ENCODE results near the gene HK3. TPM values are rescaled to one million over a fixed set of nuclear protein-coding genes. Genes with fewer than 3 reads are reported as not detected.

Gene HK3
- total RNA-seq, 1 experiment from 2014 or later = 0.17 TPM

Other genes with a start within 250 kb of the HK3 start
- 7.9 to 10.2 TPM (median 9.4 TPM) in 3 replicates for gene UNC5A, start 88.8 kb downstream of the HK3 start, total RNA-seq (2021)
- 44.4 to 48.0 TPM (median 46.1 TPM) in 3 replicates for gene UIMC1, start 107.4 kb upstream of the HK3 start, total RNA-seq (2021)
- gene ZNF346, start 123.3 kb upstream of the HK3 start, total RNA-seq (2021) = 18.4 to 25.4 TPM (median 19.4 TPM) in 3 replicates
- gene FGFR4, start 187.6 kb upstream of the HK3 start, total RNA-seq (2021) = 108 to 122 TPM (median 111 TPM) in 3 replicates
- 144 to 153 TPM (median 148 TPM) in 3 replicates for gene NSD1, start 234.4 kb upstream of the HK3 start, total RNA-seq (2021)

Data from WTC11 (cell line).